Progenitor cell of endocrine pancreas (in vitro differentiated cells): Measurements from ENCODE around the gene KIAA0753. TPM values are rescaled to one million over a fixed set of nuclear protein-coding genes. Genes with fewer than 3 reads are reported as not detected.

Experiments
- DNase-seq: peaks from one replicate; pipeline ENCODE4 v3.0.0; 2021; ENCODE audit warnings: low spot score; ENCODE audit not compliant: unreplicated experiment
- H3K27ac Mint-ChIP-seq: 2 replicates; pipeline ENCODE4 v1.8.0; 2021; ENCODE audit warnings: mild to moderate bottlenecking, moderate library complexity, mixed read lengths
- H3K27me3 Mint-ChIP-seq: 2 replicates; pipeline ENCODE4 v1.8.0; 2021; ENCODE audit warnings: mixed read lengths
- H3K36me3 Mint-ChIP-seq: 2 replicates; pipeline ENCODE4 v1.8.0; 2022; ENCODE audit warnings: mixed read lengths; ENCODE audit not compliant: insufficient read depth
- H3K4me1 Mint-ChIP-seq: 2 replicates; pipeline ENCODE4 v1.8.0; 2021; ENCODE audit warnings: low read depth, mixed read lengths
- H3K4me3 Mint-ChIP-seq: 2 replicates; pipeline ENCODE4 v1.8.0; 2021; ENCODE audit warnings: low read depth, mild to moderate bottlenecking, moderate library complexity, mixed read lengths
- H3K9me3 Mint-ChIP-seq: 2 replicates; pipeline ENCODE4 v1.8.0; 2021; ENCODE audit warnings: low read depth, mixed read lengths
- CTCF ChIP-seq: fragments of 200-600 bp; sonication (generic); IDR thresholded peaks from one replicate; pipeline ENCODE4 v1.5.0; 2021; ENCODE audit warnings: antibody characterized with exemption, mild to moderate bottlenecking; ENCODE audit not compliant: unreplicated experiment
- total RNA-seq: library from RNA; stranded (reverse); gene quantifications from 2 replicates; pipeline ENCODE4 v1.2.1, GENCODE V29; 2021

The KIAA0753 gene
- total RNA-seq, 1 donor from 2014 or later, result 55.9 TPM

- Mint-ChIP-seq H3K4me1 (peaks cover 21% of the 10 kb centered on the region), H3K36me3 (peaks cover 5% of the 10 kb centered on the region), H3K27ac (no peak overlapping the region), H3K9me3 (no peaks in the 10 kb centered on the region), H3K27me3 (no peaks in the 10 kb centered on the region), H3K4me3 (peak overlapping the region; percentile 14)
- no peak for TF ChIP-seq CTCF
- no peak for DNase-seq
These were observed 2.1 kb upstream of the KIAA0753 start for GRCh38 chr17:6642592-6642991.

- no peak for DNase-seq
- no peak for TF ChIP-seq CTCF
- no peaks in the 10 kb centered on the region for H3K27me3 Mint-ChIP-seq
These were observed 844 bp upstream of the KIAA0753 start for GRCh38 chr17:6641247-6641863.

GRCh38 chr17:6639586-6640535, 650 bp downstream of the KIAA0753 start:
- Mint-ChIP-seq H3K4me1 (peaks cover 21% of the 10 kb centered on the region), H3K27me3 (no peaks in the 10 kb centered on the region), H3K9me3 (no peaks in the 10 kb centered on the region), H3K36me3 (peaks cover 5% of the 10 kb centered on the region), H3K4me3 (peak overlapping the region; percentile 95), H3K27ac (peak overlapping the region; percentile 99)
- no peak for TF ChIP-seq CTCF
- DNase-seq, result peak; percentile 28

More at GRCh38 chr17:6641247-6641863, 844 bp upstream of the KIAA0753 start:
- peaks cover 5% of the 10 kb centered on the region for H3K36me3 Mint-ChIP-seq
- H3K27ac Mint-ChIP-seq, result peak overlapping the region; percentile 99
- peaks cover 21% of the 10 kb centered on the region for H3K4me1 Mint-ChIP-seq
- peak overlapping the region; percentile 95 for H3K4me3 Mint-ChIP-seq
- no peaks in the 10 kb centered on the region for H3K9me3 Mint-ChIP-seq

GRCh38 chr17:6639014-6639585, 1.4 kb downstream of the KIAA0753 start:
- H3K4me3 Mint-ChIP-seq, result peak overlapping the region; percentile 95
- no peaks in the 10 kb centered on the region for H3K27me3 Mint-ChIP-seq

More at GRCh38 chr17:6639014-6639585, 1.4 kb downstream of the KIAA0753 start:
- DNase-seq, result no peak
- no peaks in the 10 kb centered on the region for H3K9me3 Mint-ChIP-seq
- H3K4me1 Mint-ChIP-seq, result peaks cover 21% of the 10 kb centered on the region
- H3K27ac Mint-ChIP-seq, result peak overlapping the region; percentile 99
- TF ChIP-seq CTCF, result no peak
- peaks cover 7% of the 10 kb centered on the region for H3K36me3 Mint-ChIP-seq
